Measurements from ENCODE around the gene CTCFL. TPM values are rescaled to one million over a fixed set of nuclear protein-coding genes. Genes with fewer than 3 reads are reported as not detected.

CTCFL gene
- total RNA-seq, 2 donors from 2014 or later = 10.8 TPM; not detected in 1

- Histone ChIP-seq H3K4me1 (replicated peaks) (no peaks in the 10 kb centered on the region), H3K27me3 (replicated peaks; ENCODE audit: insufficient read depth) (no peaks in the 10 kb centered on the region), H3K27ac (no peak within 1 kb of the TSS), H3K9me3 (no peaks in the 10 kb centered on the region), H3K36me3 (no peaks in the 10 kb centered on the region), H3K4me3 (no peak within 1 kb of the TSS)
- DNase-seq (ENCODE audit: low spot score) = no peak
- intact Hi-C loops (cut with DNase I) = no loop called here
- no peak for TF ChIP-seq CTCF (IDR thresholded peaks at IDR 0.05)
- TF ChIP-seq POLR2AphosphoS5 (IDR thresholded peaks at IDR 0.05) = no peak
- no peak for TF ChIP-seq POLR2A (IDR thresholded peaks at IDR 0.05)
- WGBS = 65% methylated on average over 14 of the region's 14 CpGs
Measured at GRCh38 chr20:57560554-57561355, 35.8 kb upstream of the CTCFL start, which contains the start of gene PCK1. Gene PCK1, plus strand, starts transcription at chr20:57561110. Its CDS starts 302 bp downstream, at chr20:57561412.

GRCh38 chr20:57559658-57560553, 35.0 kb upstream of the CTCFL start:
- Histone ChIP-seq H3K27me3 (replicated peaks; ENCODE audit: insufficient read depth) (no peaks in the 10 kb centered on the region), H3K4me1 (replicated peaks) (no peaks in the 10 kb centered on the region), H3K36me3 (no peaks in the 10 kb centered on the region), H3K27ac (no peak overlapping the region), H3K4me3 (no peak overlapping the region), H3K9me3 (no peaks in the 10 kb centered on the region)
- no peak for DNase-seq (ENCODE audit: low spot score)
- 74% methylated on average over 8 of the region's 8 CpGs for WGBS
- intact Hi-C loops (cut with DNase I) = no loop called here
- TF ChIP-seq POLR2AphosphoS5 (IDR thresholded peaks at IDR 0.05) (no peak), CTCF (IDR thresholded peaks at IDR 0.05) (no peak), POLR2A (IDR thresholded peaks at IDR 0.05) (no peak)

- Histone ChIP-seq H3K36me3 (no peaks in the 10 kb centered on the region), H3K9me3 (no peaks in the 10 kb centered on the region), H3K27ac (no peak overlapping the region), H3K4me1 (replicated peaks) (no peaks in the 10 kb centered on the region), H3K27me3 (replicated peaks; ENCODE audit: insufficient read depth) (no peaks in the 10 kb centered on the region), H3K4me3 (no peak overlapping the region)
- WGBS = 88% methylated on average over 10 of the region's 10 CpGs
- intact Hi-C loops (cut with DNase I) = no loop called here
- no peak for DNase-seq (ENCODE audit: low spot score)
- TF ChIP-seq POLR2AphosphoS5 (IDR thresholded peaks at IDR 0.05) (no peak), POLR2A (IDR thresholded peaks at IDR 0.05) (no peak), CTCF (IDR thresholded peaks at IDR 0.05) (no peak)
Measured at GRCh38 chr20:57559289-57559634, 34.3 kb upstream of the CTCFL start.

GRCh38 chr20:57558614-57559288, 33.8 kb upstream of the CTCFL start:
- Histone ChIP-seq H3K36me3 (no peaks in the 10 kb centered on the region), H3K27me3 (replicated peaks; ENCODE audit: insufficient read depth) (no peaks in the 10 kb centered on the region), H3K9me3 (no peaks in the 10 kb centered on the region), H3K27ac (no peak overlapping the region), H3K4me1 (replicated peaks) (no peaks in the 10 kb centered on the region), H3K4me3 (no peak overlapping the region)
- TF ChIP-seq CTCF (IDR thresholded peaks at IDR 0.05) = no peak
- TF ChIP-seq POLR2A (IDR thresholded peaks at IDR 0.05) = no peak
- no peak for TF ChIP-seq POLR2AphosphoS5 (IDR thresholded peaks at IDR 0.05)
- WGBS = 39% methylated on average over 15 of the region's 15 CpGs
- intact Hi-C loops (cut with DNase I) = no loop called here
- no peak for DNase-seq (ENCODE audit: low spot score)
